Esophagus muscularis mucosa (tissue), 4 donors: ENCODE results near the gene PTCHD4.

Experiments used
- CTCF ChIP-seq, 3 experiments: fragments of 200-600 bp in 2 of 3; fragments of 450-650 bp in 1 of 3; sonication (generic) in 2 of 3; IDR thresholded peaks; one replicate each; pipeline ENCODE4 v1.5.1; 2017 to 2019; ENCODE audit warnings: antibody characterized with exemption in 3 of 3, mild to moderate bottlenecking in 2 of 3, moderate library complexity in 1 of 3
- EP300 ChIP-seq: sonication (generic); formaldehyde crosslinking; IDR thresholded peaks from one replicate; pipeline ENCODE4 v1.6.1; 2017; ENCODE audit warnings: antibody characterized with exemption
- POLR2A ChIP-seq: fragments of 450-650 bp; IDR thresholded peaks from one replicate; pipeline ENCODE4 v1.6.1; 2017; ENCODE audit warnings: antibody characterized with exemption, moderate library complexity, mild to moderate bottlenecking, low read depth
- POLR2AphosphoS5 ChIP-seq, 2 donors: sonication (generic); formaldehyde crosslinking; IDR thresholded peaks; one replicate each; pipeline ENCODE4 v1.6.1; 2017; ENCODE audit warnings: antibody characterized with exemption in 2 of 2

DNA sequence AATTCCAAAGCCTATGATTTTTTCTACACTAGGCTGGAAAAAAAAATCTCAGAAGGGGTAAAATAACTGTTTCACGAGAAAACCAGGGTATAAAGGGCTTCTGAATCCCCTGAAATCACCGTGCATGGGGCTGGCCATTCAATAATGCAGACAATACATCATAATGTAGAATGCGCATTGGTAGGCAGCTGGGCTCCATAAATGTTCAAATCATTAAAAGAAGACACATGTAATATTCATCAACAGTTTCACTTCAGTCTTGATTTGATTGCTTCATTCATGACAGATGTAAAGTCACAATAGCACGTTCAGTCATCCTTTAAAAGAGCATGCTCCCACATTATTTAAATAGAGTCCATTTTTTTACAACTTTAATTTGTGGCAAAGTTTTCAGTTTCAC is 20.5 kb downstream of the PTCHD4 start:
- TF ChIP-seq CTCF (IDR thresholded peaks at IDR 0.05): no peak
- no peak for TF ChIP-seq POLR2AphosphoS5 (IDR thresholded peaks at IDR 0.05)
- no peak for TF ChIP-seq POLR2A
- TF ChIP-seq EP300: no peak
